ENCODE data around the gene ACOD1.
"Not testable (repeated sequence)": the region's sequence is repeated elsewhere in the genome, so short reads cannot be mapped to it uniquely, and the experiment has no call there.

The ACOD1 gene

GRCh38 chr13:76954538-76954937 is 6.2 kb downstream of the ACOD1 start:
- no peak for DNase-seq

GRCh38 chr13:76955193-76955592 is 6.9 kb downstream of the ACOD1 start:
- DNase-seq: no peak

DNA sequence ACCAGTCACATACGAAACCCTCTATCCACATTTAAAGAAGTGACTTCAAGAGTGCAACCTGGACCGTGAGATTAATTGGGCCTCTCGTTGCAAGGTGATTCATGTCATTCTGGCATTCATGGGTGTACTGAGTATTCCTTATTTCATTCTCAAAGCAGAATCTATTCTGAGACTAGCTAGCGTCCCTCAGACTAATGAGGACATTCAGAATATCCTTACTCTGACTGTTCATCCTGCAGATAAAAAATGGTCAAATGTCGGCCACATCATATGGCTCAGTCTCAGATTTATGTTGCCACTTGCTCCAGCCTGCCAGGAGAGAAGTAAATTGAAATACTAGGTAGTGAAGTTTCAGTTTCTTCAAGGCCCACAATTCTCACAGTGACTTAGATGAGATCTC is 7.3 kb downstream of the ACOD1 start:
- DNase-seq: no peak

GRCh38 chr13:76958841-76959432 is 10.6 kb downstream of the ACOD1 start:
- peak in 1 of 2 donors; percentile 47 for DNase-seq

DNA sequence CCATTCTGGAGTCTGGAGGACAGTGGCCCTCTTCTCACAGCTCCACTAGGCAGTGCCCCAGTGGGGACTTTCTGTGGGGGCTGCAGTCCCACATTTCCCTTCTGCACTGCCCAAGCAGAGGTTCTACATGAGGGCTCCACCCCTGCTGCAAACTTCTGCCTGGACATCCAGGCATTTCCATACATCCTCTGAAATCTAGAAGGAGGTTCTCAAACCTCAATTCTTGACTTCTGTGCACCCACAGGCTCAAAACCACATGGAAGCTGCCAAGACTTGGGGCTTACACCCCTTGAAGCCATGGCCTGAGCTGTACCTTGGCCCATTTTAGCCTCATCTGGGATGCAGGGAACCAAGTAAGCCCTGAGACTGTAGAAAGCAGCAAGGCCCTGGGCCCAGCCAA is 11.4 kb downstream of the ACOD1 start:
- DNase-seq: not testable (repeated sequence)

- DNase-seq: no peak
These were observed 17.6 kb downstream of the ACOD1 start for GRCh38 chr13:76965759-76966421.

DNA sequence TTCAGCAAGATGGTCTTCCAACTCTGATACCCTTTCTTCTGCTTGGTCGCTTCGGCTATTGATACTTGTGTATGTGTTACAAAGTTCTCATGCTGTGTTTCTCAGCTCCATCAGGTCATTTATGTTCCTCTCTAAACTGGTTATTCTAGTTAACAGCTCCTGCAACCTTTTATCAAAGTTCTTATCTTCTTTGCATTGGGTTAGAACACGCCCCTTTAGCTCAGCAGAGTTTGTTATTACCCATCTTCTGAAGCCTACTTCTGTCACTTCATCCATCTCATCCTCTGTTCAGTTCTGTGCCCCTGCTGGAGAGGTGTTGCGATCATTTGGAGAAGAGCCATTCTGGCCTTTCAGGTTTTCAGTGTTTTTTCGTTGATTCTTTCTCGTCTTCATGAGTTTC is 18.7 kb downstream of the ACOD1 start:
- no peak for DNase-seq

DNA sequence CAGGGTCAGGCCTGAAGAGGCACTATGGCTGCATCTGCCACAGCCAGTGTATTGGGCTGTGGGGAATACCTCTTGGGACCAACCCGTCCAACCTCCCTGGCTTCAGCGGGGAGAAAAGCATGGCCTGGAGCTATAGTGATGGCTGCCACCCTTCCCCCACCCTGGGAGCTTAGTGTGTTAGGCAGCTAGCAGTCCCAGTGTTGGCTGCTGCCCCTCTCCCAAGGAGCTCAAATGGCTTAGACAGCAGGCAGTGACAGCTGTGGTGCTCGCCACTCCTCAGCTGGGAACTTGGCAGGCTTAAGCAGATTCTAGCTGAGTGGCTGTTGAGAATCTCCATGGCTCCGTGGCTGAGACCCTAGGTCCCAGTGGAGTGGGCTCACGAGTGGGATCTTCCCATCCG is 19.7 kb downstream of the ACOD1 start:
- no peak for DNase-seq

- DNase-seq: no peak
These were observed 21.4 kb downstream of the ACOD1 start for GRCh38 chr13:76969488-76970365.

GRCh38 chr13:76971215-76971614 is 22.9 kb downstream of the ACOD1 start:
- no peak for DNase-seq

GRCh38 chr13:76971851-76972829 is 23.8 kb downstream of the ACOD1 start:
- peak in 1 of 2 donors; percentile 28 for DNase-seq

DNA sequence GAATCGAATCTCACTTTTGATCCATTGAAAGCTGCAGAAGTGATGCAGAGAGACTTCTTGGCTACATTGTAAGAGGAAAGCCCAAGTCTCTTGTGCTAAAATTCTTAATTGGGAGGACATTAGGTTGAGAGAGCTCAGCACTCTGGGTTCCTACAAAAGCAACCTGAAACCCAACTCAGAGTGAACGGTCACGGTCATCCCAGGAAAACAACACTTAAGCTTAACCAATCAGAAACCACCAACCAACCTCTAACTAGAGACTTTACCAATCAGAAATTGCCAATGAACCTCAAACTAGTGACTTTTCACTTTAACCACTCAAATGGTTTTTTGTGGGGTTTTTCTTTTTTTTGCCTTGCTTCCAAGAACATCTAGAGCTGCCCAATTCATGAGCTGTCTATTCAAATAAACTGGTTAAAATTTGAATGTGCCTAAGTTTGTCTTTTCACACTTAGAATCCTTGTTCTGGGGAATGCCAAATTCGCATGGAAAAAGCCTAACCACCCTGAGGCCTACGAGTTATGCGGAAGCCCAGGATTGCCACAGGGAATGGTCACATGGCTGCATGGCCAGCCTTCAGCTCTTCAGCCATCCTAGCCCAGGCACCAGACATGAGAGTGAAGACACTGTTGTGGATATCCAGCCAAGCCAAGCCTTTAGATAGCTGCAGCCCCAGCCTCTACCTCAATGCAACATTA is 25.8 kb downstream of the ACOD1 start:
- peak in 1 of 2 donors; percentile 9 for DNase-seq

DNA sequence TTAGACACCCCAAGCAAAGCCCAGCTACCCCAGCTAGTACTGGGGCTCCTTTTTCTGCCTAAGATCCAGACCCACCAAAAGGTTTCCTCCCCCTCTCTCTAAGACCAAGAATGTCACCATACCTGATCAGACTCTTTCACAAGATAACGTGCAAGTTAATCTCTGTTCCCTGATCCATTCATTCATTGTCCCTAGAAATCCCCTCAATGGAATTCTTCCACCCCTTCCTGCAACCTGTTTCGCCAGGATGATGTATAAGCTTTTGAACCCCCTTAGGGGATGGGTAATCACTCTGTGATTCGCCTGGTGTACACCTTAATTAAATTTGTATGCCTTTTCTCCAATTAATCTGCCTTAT is 26.3 kb downstream of the ACOD1 start:
- DNase-seq: no peak

- no peak for DNase-seq
These were observed 27.6 kb downstream of the ACOD1 start for GRCh38 chr13:76975863-76976262.

GRCh38 chr13:76976490-76976889 is 28.2 kb downstream of the ACOD1 start:
- no peak for DNase-seq

- no peak for DNase-seq
These were observed 28.6 kb downstream of the ACOD1 start for GRCh38 chr13:76976929-76977328.

- DNase-seq: peak; percentile 44 to 90
These were observed 31.9 kb downstream of the ACOD1 start for GRCh38 chr13:76980075-76980718.

GRCh38 chr13:76982061-76982460 is 33.8 kb downstream of the ACOD1 start:
- peak in 1 of 2 donors; percentile 31 for DNase-seq

GRCh38 chr13:76983676-76984075 is 35.4 kb downstream of the ACOD1 start:
- no peak for DNase-seq

GRCh38 chr13:76991432-76991795 is 43.1 kb downstream of the ACOD1 start:
- no peak for DNase-seq

DNA sequence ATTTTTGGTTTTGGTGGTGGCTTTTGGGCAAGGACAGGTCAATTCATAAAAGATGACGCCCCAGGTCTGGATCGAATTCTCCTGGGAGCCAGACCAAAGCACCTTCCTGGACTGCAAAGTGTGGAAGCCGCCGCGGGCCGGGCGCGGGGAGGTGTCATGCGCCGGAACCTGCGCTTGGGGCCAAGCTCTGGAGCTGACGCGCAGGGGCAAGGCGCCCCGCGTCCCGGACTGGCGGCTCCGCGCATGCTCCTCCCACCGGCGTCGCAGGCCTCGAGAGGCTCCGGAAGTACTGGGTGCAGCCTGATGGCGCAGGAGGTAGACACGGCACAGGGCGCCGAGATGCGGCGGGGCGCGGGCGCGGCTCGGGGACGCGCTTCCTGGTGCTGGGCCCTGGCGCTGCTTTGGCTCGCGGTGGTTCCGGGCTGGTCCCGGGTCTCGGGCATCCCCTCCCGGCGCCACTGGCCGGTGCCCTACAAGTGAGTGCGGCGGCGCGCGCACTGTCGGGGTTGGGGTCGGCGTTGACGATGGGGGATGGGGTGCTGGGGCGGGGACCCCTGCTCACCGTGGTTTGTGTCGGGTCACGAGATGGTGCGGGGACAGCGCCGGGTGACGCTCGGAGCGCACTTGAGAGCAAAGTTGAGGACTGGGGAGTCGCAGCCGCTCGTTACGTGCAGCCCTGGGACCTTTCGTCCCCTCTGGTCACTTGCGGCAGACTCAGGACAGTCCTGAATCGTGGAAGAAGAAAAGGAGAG is 43.7 kb downstream of the ACOD1 start, which contains the start of gene CLN5:
Gene CLN5, plus strand, starts transcription at position 286 of the 752 bp plus-strand sequence. Its CDS starts 18 bp downstream, at position 304.
- DNase-seq: peak; percentile 88 to 94

Data from inflammatory macrophage treated with lipopolysaccharide for 1 hour (primary cell).